IPS-18c (cell line): ENCODE results near the gene IL34.
"Not testable (repeated sequence)": the region's sequence is repeated elsewhere in the genome, so short reads cannot be mapped to it uniquely, and the experiment has no call there.

Source experiments
- H3K4me3 ChIP-seq: 2 replicates; pipeline ENCODE4 v1.7.0; 2013; ENCODE audit warnings: low read depth, mild to moderate bottlenecking, low read length, moderate library complexity; ENCODE audit not compliant: insufficient read depth
- H3K9me3 ChIP-seq: one replicate; pipeline ENCODE4 v1.6.1; 2013; ENCODE audit warnings: mild to moderate bottlenecking, low read length, moderate library complexity; ENCODE audit not compliant: control insufficient read depth, insufficient read depth

Gene IL34

GRCh38 chr16:70615945-70616344, 30.4 kb upstream of the IL34 start:
- Histone ChIP-seq H3K4me3 (no peak overlapping the region), H3K9me3 (peaks cover 2% of the 10 kb centered on the region)

GRCh38 chr16:70621864-70622263, 24.5 kb upstream of the IL34 start:
- not testable (repeated sequence) for H3K9me3 ChIP-seq, H3K4me3 ChIP-seq

- H3K9me3 ChIP-seq: peaks cover 6% of the 10 kb centered on the region
These were observed 18.7 kb upstream of the IL34 start for GRCh38 chr16:70627696-70628095.

GRCh38 chr16:70630960-70631745, 15.2 kb upstream of the IL34 start:
- Histone ChIP-seq H3K4me3 (no peak overlapping the region), H3K9me3 (no peaks in the 10 kb centered on the region)

More at GRCh38 chr16:70627696-70628095, 18.7 kb upstream of the IL34 start:
- H3K4me3 ChIP-seq: no peak overlapping the region

- Histone ChIP-seq H3K9me3 (no peaks in the 10 kb centered on the region), H3K4me3 (no peak overlapping the region)
These were observed 14.1 kb upstream of the IL34 start for GRCh38 chr16:70632273-70632672.

GRCh38 chr16:70633617-70634016, 12.7 kb upstream of the IL34 start:
- not testable (repeated sequence) for H3K4me3 ChIP-seq, H3K9me3 ChIP-seq

- Histone ChIP-seq H3K4me3 (no peak overlapping the region), H3K9me3 (no peaks in the 10 kb centered on the region)
These were observed 11.5 kb upstream of the IL34 start for GRCh38 chr16:70634861-70635260.

GRCh38 chr16:70635336-70636016, 10.9 kb upstream of the IL34 start:
- H3K4me3 ChIP-seq: no peak overlapping the region
- no peaks in the 10 kb centered on the region for H3K9me3 ChIP-seq

- no peak overlapping the region for H3K4me3 ChIP-seq
- H3K9me3 ChIP-seq: peaks cover 2% of the 10 kb centered on the region
These were observed 7.3 kb upstream of the IL34 start for GRCh38 chr16:70638814-70639792.

GRCh38 chr16:70642633-70643032, 3.7 kb upstream of the IL34 start:
- H3K9me3 ChIP-seq: peaks cover 2% of the 10 kb centered on the region
- no peak overlapping the region for H3K4me3 ChIP-seq

GRCh38 chr16:70643264-70643663, 3.1 kb upstream of the IL34 start:
- not testable (repeated sequence) for H3K9me3 ChIP-seq, H3K4me3 ChIP-seq

GRCh38 chr16:70644763-70645597, 1.4 kb upstream of the IL34 start:
- Histone ChIP-seq H3K9me3 (peaks cover 7% of the 10 kb centered on the region), H3K4me3 (no peak overlapping the region)

GRCh38 chr16:70647441-70648359, 1.3 kb downstream of the IL34 start:
- Histone ChIP-seq H3K9me3 (peaks cover 5% of the 10 kb centered on the region), H3K4me3 (no peak overlapping the region)

GRCh38 chr16:70648606-70649005, 2.2 kb downstream of the IL34 start:
- Histone ChIP-seq H3K4me3 (no peak overlapping the region), H3K9me3 (peaks cover 5% of the 10 kb centered on the region)

GRCh38 chr16:70649300-70649699, 2.9 kb downstream of the IL34 start:
- Histone ChIP-seq H3K9me3 (peaks cover 5% of the 10 kb centered on the region), H3K4me3 (no peak overlapping the region)

- Histone ChIP-seq H3K4me3 (no peak overlapping the region; the same call in 1 of the 2 replicates), H3K9me3 (peaks cover 5% of the 10 kb centered on the region)
These were observed 3.9 kb downstream of the IL34 start for GRCh38 chr16:70650216-70650615.
